ENCODE results near the gene ELFN2.

DNA sequence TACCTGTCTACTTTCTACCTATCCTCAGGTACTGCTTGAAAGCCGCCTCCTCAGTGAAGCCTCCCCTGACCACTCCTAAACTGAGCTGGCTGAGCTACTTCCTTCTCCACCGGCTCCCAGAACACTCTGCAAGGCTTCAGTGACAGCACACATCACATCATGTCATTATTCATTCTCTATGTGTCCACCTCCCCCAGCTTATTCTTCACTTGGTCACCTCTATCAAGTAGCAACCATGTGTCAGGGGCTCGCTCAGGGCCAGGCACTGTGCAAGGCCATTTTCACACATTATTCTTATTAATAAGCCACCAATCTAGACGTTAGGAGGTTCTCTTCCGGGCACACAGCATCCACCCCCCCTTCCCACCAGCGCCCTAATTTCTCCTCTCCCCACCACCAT, 3.7 kb upstream of the ELFN2 start:
- TF ChIP-seq, protein P1, sequence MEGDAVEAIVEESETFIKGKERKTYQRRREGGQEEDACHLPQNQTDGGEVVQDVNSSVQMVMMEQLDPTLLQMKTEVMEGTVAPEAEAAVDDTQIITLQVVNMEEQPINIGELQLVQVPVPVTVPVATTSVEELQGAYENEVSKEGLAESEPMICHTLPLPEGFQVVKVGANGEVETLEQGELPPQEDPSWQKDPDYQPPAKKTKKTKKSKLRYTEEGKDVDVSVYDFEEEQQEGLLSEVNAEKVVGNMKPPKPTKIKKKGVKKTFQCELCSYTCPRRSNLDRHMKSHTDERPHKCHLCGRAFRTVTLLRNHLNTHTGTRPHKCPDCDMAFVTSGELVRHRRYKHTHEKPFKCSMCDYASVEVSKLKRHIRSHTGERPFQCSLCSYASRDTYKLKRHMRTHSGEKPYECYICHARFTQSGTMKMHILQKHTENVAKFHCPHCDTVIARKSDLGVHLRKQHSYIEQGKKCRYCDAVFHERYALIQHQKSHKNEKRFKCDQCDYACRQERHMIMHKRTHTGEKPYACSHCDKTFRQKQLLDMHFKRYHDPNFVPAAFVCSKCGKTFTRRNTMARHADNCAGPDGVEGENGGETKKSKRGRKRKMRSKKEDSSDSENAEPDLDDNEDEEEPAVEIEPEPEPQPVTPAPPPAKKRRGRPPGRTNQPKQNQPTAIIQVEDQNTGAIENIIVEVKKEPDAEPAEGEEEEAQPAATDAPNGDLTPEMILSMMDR (IDR thresholded peaks at IDR 0.05; ENCODE audit: low read depth, low read length, missing input control), result no peak
- TF ChIP-seq EGR1 (IDR thresholded peaks at IDR 0.05; ENCODE audit: low read depth in 2 of 2), result no peak
- TF ChIP-seq JUND (IDR thresholded peaks at IDR 0.05), result no peak
- TF ChIP-seq SP1 (IDR thresholded peaks at IDR 0.05), result no peak
- TF ChIP-seq TAF1 (conservative IDR thresholded peaks at IDR 0.05), result no peak
- TF ChIP-seq, protein P2, sequence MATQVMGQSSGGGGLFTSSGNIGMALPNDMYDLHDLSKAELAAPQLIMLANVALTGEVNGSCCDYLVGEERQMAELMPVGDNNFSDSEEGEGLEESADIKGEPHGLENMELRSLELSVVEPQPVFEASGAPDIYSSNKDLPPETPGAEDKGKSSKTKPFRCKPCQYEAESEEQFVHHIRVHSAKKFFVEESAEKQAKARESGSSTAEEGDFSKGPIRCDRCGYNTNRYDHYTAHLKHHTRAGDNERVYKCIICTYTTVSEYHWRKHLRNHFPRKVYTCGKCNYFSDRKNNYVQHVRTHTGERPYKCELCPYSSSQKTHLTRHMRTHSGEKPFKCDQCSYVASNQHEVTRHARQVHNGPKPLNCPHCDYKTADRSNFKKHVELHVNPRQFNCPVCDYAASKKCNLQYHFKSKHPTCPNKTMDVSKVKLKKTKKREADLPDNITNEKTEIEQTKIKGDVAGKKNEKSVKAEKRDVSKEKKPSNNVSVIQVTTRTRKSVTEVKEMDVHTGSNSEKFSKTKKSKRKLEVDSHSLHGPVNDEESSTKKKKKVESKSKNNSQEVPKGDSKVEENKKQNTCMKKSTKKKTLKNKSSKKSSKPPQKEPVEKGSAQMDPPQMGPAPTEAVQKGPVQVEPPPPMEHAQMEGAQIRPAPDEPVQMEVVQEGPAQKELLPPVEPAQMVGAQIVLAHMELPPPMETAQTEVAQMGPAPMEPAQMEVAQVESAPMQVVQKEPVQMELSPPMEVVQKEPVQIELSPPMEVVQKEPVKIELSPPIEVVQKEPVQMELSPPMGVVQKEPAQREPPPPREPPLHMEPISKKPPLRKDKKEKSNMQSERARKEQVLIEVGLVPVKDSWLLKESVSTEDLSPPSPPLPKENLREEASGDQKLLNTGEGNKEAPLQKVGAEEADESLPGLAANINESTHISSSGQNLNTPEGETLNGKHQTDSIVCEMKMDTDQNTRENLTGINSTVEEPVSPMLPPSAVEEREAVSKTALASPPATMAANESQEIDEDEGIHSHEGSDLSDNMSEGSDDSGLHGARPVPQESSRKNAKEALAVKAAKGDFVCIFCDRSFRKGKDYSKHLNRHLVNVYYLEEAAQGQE (IDR thresholded peaks at IDR 0.05), result no peak
- TF ChIP-seq NR2F2 (IDR thresholded peaks at IDR 0.05), result no peak
- no peak for TF ChIP-seq FOXA2 (IDR thresholded peaks at IDR 0.05)
- no peak for TF ChIP-seq YY1 (IDR thresholded peaks at IDR 0.05)
- no peak for TF ChIP-seq ZBTB33 (IDR thresholded peaks at IDR 0.05)
- TF ChIP-seq, protein P3, sequence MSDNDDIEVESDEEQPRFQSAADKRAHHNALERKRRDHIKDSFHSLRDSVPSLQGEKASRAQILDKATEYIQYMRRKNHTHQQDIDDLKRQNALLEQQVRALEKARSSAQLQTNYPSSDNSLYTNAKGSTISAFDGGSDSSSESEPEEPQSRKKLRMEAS (IDR thresholded peaks at IDR 0.05), result no peak

Measured in liver (tissue), 3 donors.